ENCODE measurements around the gene DTNA.

The DTNA gene

GRCh38 chr18:34859496-34859895 is 149.4 kb downstream of the DTNA start:
- no peak for DNase-seq (ENCODE audit: low read depth in 2 of 2)

GRCh38 chr18:34862561-34862960 is 152.5 kb downstream of the DTNA start:
- DNase-seq (ENCODE audit: low read depth in 2 of 2): no peak

GRCh38 chr18:34863702-34864101 is 153.6 kb downstream of the DTNA start:
- DNase-seq (ENCODE audit: low read depth in 2 of 2): no peak

GRCh38 chr18:34864836-34865497 is 154.9 kb downstream of the DTNA start:
- DNase-seq (ENCODE audit: low read depth in 2 of 2): no peak

- no peak for DNase-seq (ENCODE audit: low read depth in 2 of 2)
Measured at GRCh38 chr18:34866310-34866709, 156.2 kb downstream of the DTNA start.

- no peak for DNase-seq (ENCODE audit: low read depth in 2 of 2)
Measured at GRCh38 chr18:34866739-34867138, 156.6 kb downstream of the DTNA start.

- DNase-seq (ENCODE audit: low read depth in 2 of 2): no peak
Measured at GRCh38 chr18:34867520-34867919, 157.4 kb downstream of the DTNA start.

GRCh38 chr18:34870555-34871310 is 160.6 kb downstream of the DTNA start:
- DNase-seq (ENCODE audit: low read depth in 2 of 2): no peak

GRCh38 chr18:34871435-34871834 is 161.3 kb downstream of the DTNA start:
- DNase-seq (ENCODE audit: low read depth in 2 of 2): no peak

GRCh38 chr18:34872066-34872465 is 162.0 kb downstream of the DTNA start:
- no peak for DNase-seq (ENCODE audit: low read depth in 2 of 2)

- DNase-seq (ENCODE audit: low read depth in 2 of 2): no peak
Measured at GRCh38 chr18:34873986-34874580, 164.0 kb downstream of the DTNA start.

GRCh38 chr18:34875150-34875549 is 165.1 kb downstream of the DTNA start:
- DNase-seq (ENCODE audit: low read depth in 2 of 2): no peak

GRCh38 chr18:34880403-34880802 is 170.3 kb downstream of the DTNA start:
- no peak for DNase-seq (ENCODE audit: low read depth in 2 of 2)

GRCh38 chr18:34880882-34881834 is 171.1 kb downstream of the DTNA start:
- no peak for DNase-seq (ENCODE audit: low read depth in 2 of 2)

- no peak for DNase-seq (ENCODE audit: low read depth in 2 of 2)
Measured at GRCh38 chr18:34884436-34884835, 174.3 kb downstream of the DTNA start.

- no peak for DNase-seq (ENCODE audit: low read depth in 2 of 2)
Measured at GRCh38 chr18:34886177-34886576, 176.1 kb downstream of the DTNA start.

- DNase-seq (ENCODE audit: low read depth in 2 of 2): no peak
Measured at GRCh38 chr18:34887881-34888580, 177.9 kb downstream of the DTNA start.

GRCh38 chr18:34890486-34891085 is 180.5 kb downstream of the DTNA start:
- DNase-seq (ENCODE audit: low read depth in 2 of 2): no peak

GRCh38 chr18:34892379-34892778 is 182.3 kb downstream of the DTNA start:
- DNase-seq (ENCODE audit: low read depth in 2 of 2): no peak

GRCh38 chr18:34893239-34893638 is 183.1 kb downstream of the DTNA start:
- no peak for DNase-seq (ENCODE audit: low read depth in 2 of 2)

- no peak for DNase-seq (ENCODE audit: low read depth in 2 of 2)
Measured at GRCh38 chr18:34901299-34901698, 191.2 kb downstream of the DTNA start.
